H1 (cell line): ENCODE data around the gene MT1X. TPM values are rescaled to one million over a fixed set of nuclear protein-coding genes. Genes with fewer than 3 reads are reported as not detected.

Experiments
- CTCF ChIA-PET: fragments of 300-600 bp; sonication (Branson Sonifier 250); formaldehyde crosslinking; loops from one replicate; lab custom pipeline; 2021; ENCODE audit not compliant: partially characterized antibody; lab: Charles Lee
- POLR2A ChIA-PET: fragments of 300-600 bp; sonication (Branson Sonifier 250); formaldehyde crosslinking; loops from one replicate; lab custom pipeline; 2021; ENCODE audit warnings: inconsistent platforms; ENCODE audit not compliant: partially characterized antibody; lab: Charles Lee
- DNase-seq, 2 experiments: peaks; one replicate each; pipeline versions ENCODE4 v3.0.0 to v3.0.0-alpha.2; 2010 to 2022; ENCODE audit warnings: low spot score in 2 of 2, low read depth in 1 of 2, mixed read lengths in 1 of 2
- FAIRE-seq: peaks from 2 replicates; lab custom pipeline; 2011; peaks lifted over from hg19 to GRCh38; lab: Jason Lieb, UNC
- H2AFZ ChIP-seq: 2 replicates; pipeline ENCODE4 v1.8.1; 2012; ENCODE audit warnings: low read length, inconsistent platforms
- H2AK5ac ChIP-seq: 2 replicates; pipeline ENCODE4 v1.6.1; 2013; ENCODE audit warnings: low read depth, low read length
- H2BK120ac ChIP-seq: replicated peaks from 2 replicates; pipeline ENCODE3; 2013; ENCODE audit warnings: low read depth, low read length, inconsistent platforms
- H2BK12ac ChIP-seq: 2 replicates; pipeline ENCODE4 v1.6.1; 2013; ENCODE audit warnings: low read depth, low read length
- H2BK15ac ChIP-seq: 2 replicates; pipeline ENCODE4 v1.6.1; 2013; ENCODE audit warnings: low read length
- H2BK20ac ChIP-seq: 2 replicates; pipeline ENCODE4 v1.6.1; 2013; ENCODE audit warnings: low read length
- H2BK5ac ChIP-seq: 2 replicates; pipeline ENCODE4 v1.6.1; 2013; ENCODE audit warnings: low read depth, low read length
- H3K14ac ChIP-seq: 2 replicates; pipeline ENCODE4 v1.6.1; 2013; ENCODE audit warnings: inconsistent platforms; ENCODE audit not compliant: insufficient read length
- H3K18ac ChIP-seq: 2 replicates; pipeline ENCODE4 v1.6.1; 2013; ENCODE audit warnings: low read length; ENCODE audit errors: extremely low read depth
- H3K23ac ChIP-seq: 2 replicates; pipeline ENCODE4 v1.6.1; 2013; ENCODE audit warnings: inconsistent platforms; ENCODE audit not compliant: insufficient read length
- H3K23me2 ChIP-seq: 2 replicates; pipeline ENCODE4 v1.6.1; 2013; ENCODE audit warnings: low read depth, low read length
- H3K27ac ChIP-seq: 2 replicates; pipeline ENCODE4 v1.6.1; 2011; ENCODE audit warnings: low read depth, low read length, inconsistent platforms
- H3K27me3 ChIP-seq, 4 experiments: replicated peaks in 1 of 4; 1 replicate in 1 of 4; 2 replicates in 3 of 4; pipeline versions ENCODE4 v1.6.1 to v1.8.1; 2011 to 2013; ENCODE audit warnings: low read length in 3 of 4, mild to moderate bottlenecking in 3 of 4, inconsistent platforms in 2 of 4, mixed read lengths in 2 of 4, moderate library complexity in 1 of 4; ENCODE audit not compliant: control insufficient read depth in 3 of 4, insufficient read depth in 3 of 4; ENCODE audit errors: extremely low read depth in 1 of 4
- H3K36me3 ChIP-seq, 4 experiments: 2 replicates each; pipeline versions ENCODE4 v1.6.1 to v1.8.1; 2011 to 2013; ENCODE audit warnings: mild to moderate bottlenecking in 4 of 4, low read length in 3 of 4, moderate library complexity in 2 of 4, control low read depth in 1 of 4, inconsistent platforms in 1 of 4; ENCODE audit not compliant: insufficient read depth in 4 of 4, control insufficient read depth in 2 of 4
- H3K4ac ChIP-seq: replicated peaks from 2 replicates; pipeline ENCODE3; 2013; ENCODE audit warnings: low read length, low read depth, mixed read lengths, inconsistent platforms; ENCODE audit not compliant: insufficient read length
- H3K4me1 ChIP-seq, 4 experiments: replicated peaks in 1 of 4; 1 replicate in 1 of 4; 2 replicates in 3 of 4; pipeline versions ENCODE4 v1.6.1 to v1.8.1; 2011 to 2013; ENCODE audit warnings: low read length in 3 of 4, inconsistent platforms in 2 of 4, mixed read lengths in 1 of 4; ENCODE audit not compliant: insufficient read depth in 4 of 4, control insufficient read depth in 3 of 4
- H3K4me2 ChIP-seq, 2 experiments: 2 replicates each; pipeline versions ENCODE4 v1.6.1 to v1.8.1; 2011 to 2013; ENCODE audit warnings: low read depth in 2 of 2, low read length in 2 of 2, control low read depth in 1 of 2, inconsistent platforms in 1 of 2, mild to moderate bottlenecking in 1 of 2; ENCODE audit not compliant: insufficient read depth in 1 of 2
- H3K4me3 ChIP-seq, 4 experiments: fragments of 200-600, 300-600 bp in 1 of 4; sonication (generic), shearing (Covaris generic), sonication (Bioruptor Twin) in 1 of 4; 2 replicates each; pipeline versions ENCODE4 v1.5.1 to v1.8.1; 2011 to 2016; ENCODE audit warnings: low read length in 4 of 4, low read depth in 3 of 4, control low read depth in 2 of 4, inconsistent platforms in 2 of 4, mild to moderate bottlenecking in 2 of 4, mixed read lengths in 1 of 4, moderate library complexity in 1 of 4; ENCODE audit not compliant: insufficient read depth in 2 of 4; ENCODE audit errors: extremely low read depth in 1 of 4
- H3K56ac ChIP-seq: replicated peaks from 2 replicates; pipeline ENCODE3; 2013; ENCODE audit warnings: low read depth, mild to moderate bottlenecking, mixed read lengths, low read length, inconsistent platforms; ENCODE audit not compliant: insufficient read length
- H3K79me1 ChIP-seq: 2 replicates; pipeline ENCODE4 v1.6.1; 2013; ENCODE audit warnings: low read depth, low read length, control low read depth
- H3K79me2 ChIP-seq, 2 experiments: 2 replicates each; pipeline versions ENCODE4 v1.6.1 to v1.8.1; 2012 to 2013; ENCODE audit warnings: low read length in 2 of 2, mild to moderate bottlenecking in 2 of 2, inconsistent platforms in 1 of 2; ENCODE audit not compliant: insufficient read depth in 2 of 2, control insufficient read depth in 1 of 2
- H3K9ac ChIP-seq, 4 experiments: replicated peaks in 1 of 4; 1 replicate in 1 of 4; 2 replicates in 3 of 4; pipeline versions ENCODE4 v1.6.1 to v1.8.1; 2011 to 2013; ENCODE audit warnings: low read depth in 3 of 4, low read length in 3 of 4, control low read depth in 2 of 4, mild to moderate bottlenecking in 2 of 4, moderate library complexity in 2 of 4, inconsistent platforms in 1 of 4; ENCODE audit errors: extremely low read depth in 1 of 4
- H3K9me3 ChIP-seq, 2 experiments: 2 replicates each; pipeline versions ENCODE4 v1.6.1 to v1.8.1; 2012 to 2013; ENCODE audit warnings: mild to moderate bottlenecking in 2 of 2, moderate library complexity in 2 of 2, control low read depth in 1 of 2, inconsistent platforms in 1 of 2, low read depth in 1 of 2, low read length in 1 of 2, mixed read lengths in 1 of 2; ENCODE audit not compliant: insufficient read depth in 2 of 2
- H4K20me1 ChIP-seq, 2 experiments: replicated peaks in 1 of 2; 2 replicates each; pipeline versions ENCODE3 to v1.8.1; 2011 to 2013; ENCODE audit warnings: inconsistent platforms in 2 of 2, low read length in 2 of 2, mild to moderate bottlenecking in 1 of 2; ENCODE audit not compliant: insufficient read depth in 2 of 2, control insufficient read depth in 1 of 2
- H4K5ac ChIP-seq: 2 replicates; pipeline ENCODE4 v1.6.1; 2013; ENCODE audit warnings: low read length, low read depth, mixed read lengths, inconsistent platforms; ENCODE audit not compliant: insufficient read length
- H4K8ac ChIP-seq: 2 replicates; pipeline ENCODE4 v1.8.0; 2013; ENCODE audit warnings: mild to moderate bottlenecking, moderate library complexity, low read length, inconsistent platforms; ENCODE audit not compliant: insufficient read depth; ENCODE audit errors: extremely low read depth
- H4K91ac ChIP-seq: replicated peaks from 2 replicates; pipeline ENCODE3; 2013; ENCODE audit warnings: low read length, mixed read lengths, inconsistent platforms; ENCODE audit not compliant: insufficient read length
- ATF3 ChIP-seq: IDR thresholded peaks from 2 replicates; pipeline ENCODE4 v1.6.1; 2011; ENCODE audit warnings: low read depth, mild to moderate bottlenecking, low read length; ENCODE audit not compliant: insufficient read depth
- CBX5 ChIP-seq: fragments of 300-800, 300-1000 bp; sonication (generic); IDR thresholded peaks from 2 replicates; pipeline ENCODE4 v1.7.1; 2016; ENCODE audit warnings: antibody characterized with exemption, low read length, low read depth
- E2F6 ChIP-seq: IDR thresholded peaks from 2 replicates; pipeline ENCODE4 v1.6.1; 2012; ENCODE audit warnings: inconsistent platforms
- EGR1 ChIP-seq: IDR thresholded peaks from 2 replicates; pipeline ENCODE4 v1.6.1; 2011; ENCODE audit warnings: low read depth, low read length, borderline replicate concordance
- FOSL1 ChIP-seq: IDR thresholded peaks from 2 replicates; pipeline ENCODE4 v1.6.1; 2011; ENCODE audit warnings: mild to moderate bottlenecking, low read depth, low read length, moderate library complexity; ENCODE audit not compliant: insufficient read depth
- HDAC2 ChIP-seq, 2 experiments: fragments of 300-600 bp in 1 of 2; sonication (generic) in 1 of 2; IDR thresholded peaks; 2 replicates each; pipeline ENCODE4 v1.6.1; 2011 to 2012; ENCODE audit warnings: low read depth in 2 of 2, low read length in 2 of 2, mild to moderate bottlenecking in 2 of 2, moderate library complexity in 2 of 2, borderline replicate concordance in 1 of 2, inconsistent platforms in 1 of 2
- JUND ChIP-seq: IDR thresholded peaks from 2 replicates; pipeline ENCODE4 v1.6.1; 2011; ENCODE audit warnings: mild to moderate bottlenecking, improper control_type of control experiment, low read length
- MAX ChIP-seq: IDR thresholded peaks from 2 replicates; pipeline ENCODE4 v1.6.1; 2012; ENCODE audit warnings: inconsistent platforms
- POLR2A ChIP-seq, 2 experiments: IDR thresholded peaks; 1 replicate in 1 of 2; 2 replicates in 1 of 2; pipeline ENCODE4 v1.6.1; 2011; ENCODE audit warnings: low read depth in 2 of 2, low read length in 2 of 2, mild to moderate bottlenecking in 2 of 2; ENCODE audit errors: control extremely low read depth in 1 of 2
- RFX5 ChIP-seq: IDR thresholded peaks from 2 replicates; pipeline ENCODE4 v1.6.1; 2011; ENCODE audit warnings: low read depth, low read length, improper control_type of control experiment, borderline replicate concordance
- USF2 ChIP-seq: IDR thresholded peaks from 2 replicates; pipeline ENCODE4 v1.6.1; 2011; ENCODE audit warnings: low read length, improper control_type of control experiment
- WGBS, 2 experiments: shearing (Covaris generic) in 1 of 2; methylation state at CpG; one replicate each; pipeline versions ENCODE4 v1.1.6 to v1.1.7; 2013 to 2015; ENCODE audit warnings: low lambda C conversion rate in 2 of 2, mixed read lengths in 2 of 2, inconsistent platforms in 1 of 2, low coverage in 1 of 2, missing lambda C conversion rate in 1 of 2; ENCODE audit not compliant: insufficient replicate concordance in 2 of 2, insufficient coverage in 1 of 2, insufficient read length in 1 of 2; ENCODE audit errors: extremely low coverage in 1 of 2, missing lambda C conversion rate in 1 of 2; 5-methylcytosine and 5-hydroxymethylcytosine counted together
- polyA plus RNA-seq, 7 experiments: library from polyadenylated mRNA; depleted of rRNA in 3 of 7; stranded (reverse) in 5 of 7; unstranded in 2 of 7; fragments of >200 nt in 5 of 7; fragments of 200-250 nt in 2 of 7; gene quantifications; 1 replicate in 5 of 7; 2 replicates in 1 of 7; 4 replicates in 1 of 7; pipeline versions ENCODE4 v1.2.1 to v1.2.3, GENCODE V29; 2011 to 2013; ENCODE audit warnings: missing spikeins in 2 of 7, mixed read lengths in 2 of 7
- total RNA-seq: library from RNA; stranded (reverse); fragmentation: NEBNext Ultra II Directional; extraction: Animal tissue kit (Norgen Biotek cat#: 25700); gene quantifications from 2 replicates; pipeline ENCODE4 v1.2.1, GENCODE V29; 2021

Gene MT1X
- total and polyA plus RNA-seq, 2 of the 8 experiments (the other 6 are each of a cell fraction or from before 2014, with no cell fraction given), result 52.4 to 1,060 TPM

- peaks cover 3 to 8% (median 6%) of the 10 kb centered on the region in 4 experiments for H3K4me1 ChIP-seq
- no peak overlapping the region for H2BK15ac ChIP-seq
- H4K91ac ChIP-seq, result no peak overlapping the region
- WGBS, 2 experiments, result 89% methylated on average over 1 of the region's 1 CpG; no CpG with 5 or more reads in 1 of the 2 experiments
- FAIRE-seq, result no peak
- H3K23ac ChIP-seq, result no peak overlapping the region
- H4K8ac ChIP-seq, result no peak overlapping the region
- H3K14ac ChIP-seq, result no peak overlapping the region
- H2AK5ac ChIP-seq, result no peak overlapping the region
- no peak for DNase-seq
- H2BK20ac ChIP-seq, result no peak overlapping the region
- no peaks in the 10 kb centered on the region for H3K79me1 ChIP-seq
- no peak overlapping the region for H3K18ac ChIP-seq
- H3K4ac ChIP-seq, result no peak overlapping the region
- H2BK120ac ChIP-seq, result no peak overlapping the region
- no peaks in the 10 kb centered on the region for H3K79me2 ChIP-seq
- H3K9ac ChIP-seq, result no peak overlapping the region
- no peak overlapping the region for H2BK5ac ChIP-seq
- H3K56ac ChIP-seq, result no peak overlapping the region
- no peak overlapping the region for H2AFZ ChIP-seq
- no peak overlapping the region for H3K4me2 ChIP-seq
- peaks cover 2 to 3% of the 10 kb centered on the region in 2 experiments for H4K20me1 ChIP-seq
- H3K36me3 ChIP-seq, result no peaks in the 10 kb centered on the region
- peaks cover 84 to 100% (median 98%) of the 10 kb centered on the region in 4 experiments for H3K27me3 ChIP-seq
- CTCF ChIA-PET, result interaction anchor here (0.5 to 0.7 kb wide), 2 partner anchors 8 to 15 kb away, joined by 3 read pairs; no protein-coding TSS in a partner anchor
- H4K5ac ChIP-seq, result no peak overlapping the region
- H3K27ac ChIP-seq, result no peak overlapping the region
- H3K9me3 ChIP-seq, result no peaks in the 10 kb centered on the region
- H3K4me3 ChIP-seq, result no peak overlapping the region
- POLR2A ChIA-PET, result interaction anchor here (1.1 to 13.9 kb wide), 3 partner anchors 9 to 39 kb away, joined by 3 to 205 read pairs (median 7); partner anchors contain the start of genes MT1E and MT1X
- H3K23me2 ChIP-seq, result peaks cover 14% of the 10 kb centered on the region; the same call in 1 of the 2 replicates
- H2BK12ac ChIP-seq, result no peak overlapping the region
- no peak for TF ChIP-seq EGR1
- no peak for TF ChIP-seq POLR2A (IDR thresholded peaks at IDR 0.05; ENCODE audit: control extremely low read depth in 1 of 2, low read depth in 2 of 2, low read length in 2 of 2)
- TF ChIP-seq ATF3, result no peak
- TF ChIP-seq HDAC2 (IDR thresholded peaks at IDR 0.05; ENCODE audit: borderline replicate concordance in 1 of 2, low read depth in 2 of 2, low read length in 2 of 2), result no peak
- TF ChIP-seq JUND, result no peak
- no peak for TF ChIP-seq MAX
- no peak for TF ChIP-seq FOSL1
- TF ChIP-seq E2F6, result no peak
- no peak for TF ChIP-seq RFX5
- no peak for TF ChIP-seq USF2
- TF ChIP-seq CBX5, result no peak
These were observed 17.8 kb upstream of the MT1X start for GRCh38 chr16:56664506-56664905.
